Tibial nerve (tissue), 4 donors: ENCODE measurements around the gene OR10H5.

Source experiments
- CTCF ChIP-seq, 5 experiments: fragments of 200-600 bp in 3 of 5; fragments of 450-650 bp in 2 of 5; sonication (generic) in 3 of 5; IDR thresholded peaks; one replicate each; pipeline ENCODE4 v1.5.1; 2016 to 2019; ENCODE audit warnings: antibody characterized with exemption in 5 of 5, mild to moderate bottlenecking in 3 of 5, moderate library complexity in 2 of 5
- EP300 ChIP-seq, 2 donors: sonication (generic); formaldehyde crosslinking; IDR thresholded peaks; one replicate each; pipeline ENCODE4 v1.6.1; 2017; ENCODE audit warnings: antibody characterized with exemption in 2 of 2, mild to moderate bottlenecking in 1 of 2
- POLR2A ChIP-seq, 2 donors: fragments of 450-650 bp; IDR thresholded peaks; one replicate each; pipeline ENCODE4 v1.6.1; 2017; ENCODE audit warnings: antibody characterized with exemption in 2 of 2, mild to moderate bottlenecking in 2 of 2, moderate library complexity in 2 of 2

GRCh38 chr19:15740785-15741184 is 46.7 kb upstream of the OR10H5 start:
- TF ChIP-seq CTCF (IDR thresholded peaks at IDR 0.05): no peak
- no peak for TF ChIP-seq EP300 (IDR thresholded peaks at IDR 0.05)
- TF ChIP-seq POLR2A (IDR thresholded peaks at IDR 0.05): no peak
